HG03175 (cell line): Measurements from ENCODE around the gene PCDHGA7.
"Not testable (repeated sequence)": the region's sequence is repeated elsewhere in the genome, so short reads cannot be mapped to it uniquely, and the experiment has no call there.

ENCODE experiments used
- ATAC-seq: cut with Tn5 transposase; IDR thresholded peaks from one replicate; pipeline ENCODE4 v1.9.1; 2021; ENCODE audit warnings: mild to moderate bottlenecking, moderate library complexity; ENCODE audit not compliant: unreplicated experiment

PCDHGA7 gene

GRCh38 chr5:141366016-141366896 is 16.3 kb upstream of the PCDHGA7 start:
- no peak for ATAC-seq

- peak; percentile 87 for ATAC-seq
These were observed 12.3 kb upstream of the PCDHGA7 start, which contains the start of gene PCDHGB3 for GRCh38 chr5:141369994-141370848. TSS of gene PCDHGB3 (plus strand) at chr5:141370242. CDS start at chr5:141370395, 153 bp downstream.

GRCh38 chr5:141371572-141372475 is 10.7 kb upstream of the PCDHGA7 start:
- ATAC-seq, result no peak

- ATAC-seq, result no peak
These were observed 8.7 kb upstream of the PCDHGA7 start, which contains the start of gene PCDHGA6 for GRCh38 chr5:141373673-141374317. TSS of gene PCDHGA6 (plus strand) at chr5:141373891. CDS start at chr5:141374084, 193 bp downstream.

- ATAC-seq, result no peak
These were observed 7.9 kb upstream of the PCDHGA7 start for GRCh38 chr5:141374627-141375026.

- not testable (repeated sequence) for ATAC-seq
These were observed 6.9 kb upstream of the PCDHGA7 start for GRCh38 chr5:141375444-141376155.

- ATAC-seq, result no peak
These were observed 803 bp downstream of the PCDHGA7 start for GRCh38 chr5:141383345-141383744.

- ATAC-seq, result no peak
These were observed 2.1 kb downstream of the PCDHGA7 start for GRCh38 chr5:141384471-141385267.

GRCh38 chr5:141387557-141388311 is 5.2 kb downstream of the PCDHGA7 start, which contains the start of gene PCDHGB4:
TSS of gene PCDHGB4 (plus strand) at chr5:141387698. CDS start at chr5:141387885, 187 bp downstream.
- ATAC-seq, result peak; percentile 75

- ATAC-seq, result no peak
These were observed 6.1 kb downstream of the PCDHGA7 start for GRCh38 chr5:141388661-141389060.

GRCh38 chr5:141389153-141390042 is 6.9 kb downstream of the PCDHGA7 start:
- ATAC-seq, result no peak

GRCh38 chr5:141392429-141393198 is 10.1 kb downstream of the PCDHGA7 start, which contains the start of gene PCDHGA8:
TSS of gene PCDHGA8 (plus strand) at chr5:141392633. CDS start at chr5:141392814, 181 bp downstream.
- no peak for ATAC-seq

- no peak for ATAC-seq
These were observed 10.7 kb downstream of the PCDHGA7 start for GRCh38 chr5:141393267-141393666.

GRCh38 chr5:141394401-141395187 is 12.1 kb downstream of the PCDHGA7 start:
- ATAC-seq, result not testable (repeated sequence)
